ENCODE results near the gene NAV1.
"Not testable (repeated sequence)": the region's sequence is repeated elsewhere in the genome, so short reads cannot be mapped to it uniquely, and the experiment has no call there.

Gene NAV1, protein sequence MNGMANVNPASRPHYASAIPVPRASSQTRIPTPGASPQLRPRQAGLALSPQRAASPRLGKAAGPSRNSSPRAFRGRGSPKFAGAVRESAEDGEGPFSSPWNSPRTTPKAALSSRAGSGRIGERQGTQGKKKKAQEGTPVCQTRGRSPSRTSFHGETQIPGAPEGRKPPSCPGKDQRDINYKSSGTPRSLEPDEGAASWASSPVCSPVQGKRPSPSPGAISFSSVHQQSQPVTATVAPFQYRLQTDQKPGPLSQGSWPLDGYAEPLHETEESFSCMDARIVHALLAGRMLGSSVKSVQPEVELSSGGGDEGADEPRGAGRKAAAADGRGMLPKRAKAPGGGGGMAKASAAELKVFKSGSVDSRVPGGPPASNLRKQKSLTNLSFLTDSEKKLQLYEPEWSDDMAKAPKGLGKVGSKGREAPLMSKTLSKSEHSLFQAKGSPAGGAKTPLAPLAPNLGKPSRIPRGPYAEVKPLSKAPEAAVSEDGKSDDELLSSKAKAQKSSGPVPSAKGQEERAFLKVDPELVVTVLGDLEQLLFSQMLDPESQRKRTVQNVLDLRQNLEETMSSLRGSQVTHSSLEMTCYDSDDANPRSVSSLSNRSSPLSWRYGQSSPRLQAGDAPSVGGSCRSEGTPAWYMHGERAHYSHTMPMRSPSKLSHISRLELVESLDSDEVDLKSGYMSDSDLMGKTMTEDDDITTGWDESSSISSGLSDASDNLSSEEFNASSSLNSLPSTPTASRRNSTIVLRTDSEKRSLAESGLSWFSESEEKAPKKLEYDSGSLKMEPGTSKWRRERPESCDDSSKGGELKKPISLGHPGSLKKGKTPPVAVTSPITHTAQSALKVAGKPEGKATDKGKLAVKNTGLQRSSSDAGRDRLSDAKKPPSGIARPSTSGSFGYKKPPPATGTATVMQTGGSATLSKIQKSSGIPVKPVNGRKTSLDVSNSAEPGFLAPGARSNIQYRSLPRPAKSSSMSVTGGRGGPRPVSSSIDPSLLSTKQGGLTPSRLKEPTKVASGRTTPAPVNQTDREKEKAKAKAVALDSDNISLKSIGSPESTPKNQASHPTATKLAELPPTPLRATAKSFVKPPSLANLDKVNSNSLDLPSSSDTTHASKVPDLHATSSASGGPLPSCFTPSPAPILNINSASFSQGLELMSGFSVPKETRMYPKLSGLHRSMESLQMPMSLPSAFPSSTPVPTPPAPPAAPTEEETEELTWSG (N-terminal part only)

GRCh38 chr1:201538612-201539551 lies at the start of gene NAV1:
TSS of gene NAV1 (plus strand) at chr1:201539127. CDS start at chr1:201622885, 83,758 bp downstream.
- DNase-seq, result peak; percentile 67

DNA sequence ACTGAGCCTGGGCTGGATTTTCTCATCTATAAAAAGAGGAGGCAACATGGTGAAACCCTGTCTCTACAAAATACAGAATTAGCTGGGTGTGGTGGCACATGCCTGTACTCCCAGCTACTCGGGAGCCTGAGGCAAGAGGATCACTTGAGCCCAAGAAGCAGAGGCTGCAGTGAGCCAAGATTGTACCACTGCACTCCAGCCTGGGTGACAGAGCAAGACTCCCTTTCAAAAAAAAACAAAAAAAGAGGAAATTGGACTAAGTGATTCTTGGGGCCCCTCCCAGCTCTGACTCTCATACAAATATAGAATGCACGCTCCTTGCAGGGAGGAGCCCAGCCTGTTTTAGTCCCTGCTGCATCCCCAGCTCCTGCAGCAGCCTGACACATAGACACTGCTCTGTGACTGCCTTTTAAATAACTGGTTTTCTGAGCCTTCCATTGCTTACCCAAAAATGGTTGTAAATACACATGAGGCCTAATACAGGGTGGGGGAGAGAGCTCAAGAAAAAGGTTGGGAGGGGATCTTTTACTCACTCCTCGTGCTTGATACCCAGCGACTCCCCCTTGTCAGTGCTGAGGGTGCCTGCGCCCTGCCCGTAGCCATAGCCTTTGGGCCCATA lies 49.2 kb upstream of the NAV1 start:
- peak; percentile 55 for DNase-seq

GRCh38 chr1:201490708-201491131 lies 48.2 kb upstream of the NAV1 start:
- peak; percentile 56 for DNase-seq

DNA sequence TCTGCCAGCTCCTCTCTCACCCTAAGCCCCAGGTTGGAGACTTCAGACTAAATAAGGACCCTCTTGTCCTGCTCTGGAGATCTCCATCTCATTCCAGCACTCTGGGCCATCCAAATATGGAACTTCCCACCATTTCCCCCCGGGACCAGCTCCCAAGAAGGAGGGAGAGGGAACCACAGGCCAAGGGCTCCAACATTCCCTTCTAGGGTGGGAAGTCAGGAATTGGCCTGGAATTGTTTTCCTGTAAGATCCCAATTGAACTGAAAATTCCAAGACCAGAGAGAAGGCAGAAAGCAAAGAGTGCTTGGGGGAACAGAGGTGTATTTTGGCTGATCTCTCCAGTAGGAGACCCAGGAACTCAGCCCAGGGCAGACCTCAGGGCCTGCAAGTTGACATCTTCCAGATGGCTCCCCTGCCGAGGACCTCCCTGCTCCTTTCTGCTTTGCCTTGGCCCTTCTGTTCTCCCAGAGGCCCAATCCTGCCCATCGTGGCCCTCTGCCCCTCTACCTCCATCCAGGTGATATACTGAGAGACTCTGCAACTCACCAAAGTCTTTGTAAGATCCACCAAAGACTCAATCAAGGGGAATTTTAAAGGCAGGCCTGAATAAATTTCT lies 46.9 kb upstream of the NAV1 start:
- DNase-seq, result no peak

DNA sequence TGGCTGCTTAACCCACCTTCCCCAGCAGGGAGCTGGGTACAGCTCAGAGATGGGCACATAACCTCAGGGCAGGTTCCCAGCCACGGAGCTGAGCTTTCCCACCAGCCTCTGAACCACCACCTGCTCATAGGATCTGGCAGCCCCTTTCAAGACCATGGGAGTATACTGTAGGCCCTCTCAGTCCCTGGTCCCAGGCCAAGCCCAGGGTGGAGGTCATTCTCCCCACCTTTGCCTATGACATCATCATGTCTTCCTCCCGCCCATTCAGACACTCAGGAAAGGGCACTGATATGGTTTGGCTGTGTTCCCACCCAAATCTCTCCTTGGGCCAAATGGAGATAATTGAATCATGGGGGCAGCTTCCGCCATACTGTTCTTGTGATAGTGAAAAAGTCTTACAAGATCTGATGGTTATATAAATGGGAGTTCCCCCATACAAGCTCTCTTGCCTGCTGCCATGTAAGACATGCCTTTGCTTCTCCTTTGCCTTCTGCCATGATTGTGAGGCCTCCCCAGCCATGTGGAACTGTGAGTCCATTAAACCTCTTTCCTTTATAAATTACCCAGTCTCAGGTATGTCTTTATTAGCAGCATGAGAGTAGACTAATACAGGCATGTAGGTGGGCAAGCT lies 45.8 kb upstream of the NAV1 start:
- DNase-seq, result not testable (repeated sequence)

GRCh38 chr1:201493757-201494617 lies 44.9 kb upstream of the NAV1 start:
- DNase-seq, result no peak

- no peak for DNase-seq
Observed at GRCh38 chr1:201495551-201496295, 43.2 kb upstream of the NAV1 start.

DNA sequence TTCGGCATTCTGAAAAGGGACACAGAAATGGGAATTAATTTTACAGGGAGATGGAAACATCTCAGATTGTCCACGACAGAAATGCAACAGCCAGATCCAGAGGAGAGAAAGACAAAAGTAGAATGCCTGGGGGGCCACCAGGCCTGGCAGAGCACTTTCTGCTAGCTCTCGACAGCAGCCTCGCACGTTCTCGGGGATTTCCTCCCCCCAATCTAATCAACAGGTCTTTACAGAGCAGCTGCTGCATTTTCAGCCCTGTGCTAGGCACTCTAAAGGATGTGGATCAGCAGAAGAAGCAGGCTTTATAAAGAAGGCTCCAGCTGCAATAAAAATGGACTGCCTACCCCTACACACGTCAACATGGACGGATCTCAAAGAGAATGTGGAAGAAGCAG lies 42.6 kb upstream of the NAV1 start:
- no peak for DNase-seq

DNA sequence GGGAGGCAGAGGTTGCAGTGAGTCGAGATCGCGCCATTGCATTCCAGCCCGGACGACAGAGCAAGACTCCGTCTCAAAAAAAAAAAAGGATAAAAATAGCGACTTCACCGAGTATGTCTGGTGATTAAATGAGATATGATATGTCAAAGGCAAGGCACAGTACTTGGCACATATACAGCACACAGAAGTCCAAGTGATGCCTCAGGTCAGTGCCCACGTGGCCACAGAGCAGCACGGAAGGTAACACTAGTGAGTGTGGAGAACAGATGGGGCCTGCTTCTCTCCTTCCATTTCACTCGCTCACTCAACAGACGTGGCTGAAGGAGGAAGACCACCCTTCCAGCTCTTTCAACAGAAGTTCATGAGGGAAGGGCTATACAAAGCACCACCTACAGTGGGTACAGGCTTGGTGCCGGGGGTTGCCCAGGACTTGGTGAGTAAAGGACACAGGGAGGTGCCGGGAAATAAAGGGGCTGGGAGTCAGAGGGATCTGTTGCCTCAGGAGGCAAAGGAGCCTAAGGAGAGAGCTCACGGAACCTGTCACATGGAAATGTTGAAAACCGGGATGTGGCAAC lies 40.9 kb upstream of the NAV1 start:
- no peak for DNase-seq

DNA sequence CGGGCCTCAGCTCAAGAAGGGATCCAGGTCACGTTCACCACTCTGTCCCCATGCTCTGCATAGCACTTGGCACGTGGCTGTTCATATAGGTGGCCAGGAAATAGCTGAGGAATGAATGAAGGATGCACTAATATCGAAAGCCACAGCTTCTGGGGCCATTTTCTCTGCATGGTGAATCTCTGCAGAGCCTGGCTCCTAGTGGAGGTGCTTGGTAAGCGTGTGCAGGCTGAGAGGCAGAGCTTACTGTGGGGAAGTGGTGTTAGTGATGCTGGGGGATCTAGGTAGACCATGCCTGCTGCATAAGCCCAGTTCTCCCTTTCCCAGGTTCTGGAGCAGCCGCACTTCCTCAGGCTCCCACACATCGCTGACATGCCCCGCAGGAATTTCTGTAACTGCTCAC lies 40.3 kb upstream of the NAV1 start:
- DNase-seq, result no peak

GRCh38 chr1:201499191-201499590 lies 39.7 kb upstream of the NAV1 start:
- no peak for DNase-seq

DNA sequence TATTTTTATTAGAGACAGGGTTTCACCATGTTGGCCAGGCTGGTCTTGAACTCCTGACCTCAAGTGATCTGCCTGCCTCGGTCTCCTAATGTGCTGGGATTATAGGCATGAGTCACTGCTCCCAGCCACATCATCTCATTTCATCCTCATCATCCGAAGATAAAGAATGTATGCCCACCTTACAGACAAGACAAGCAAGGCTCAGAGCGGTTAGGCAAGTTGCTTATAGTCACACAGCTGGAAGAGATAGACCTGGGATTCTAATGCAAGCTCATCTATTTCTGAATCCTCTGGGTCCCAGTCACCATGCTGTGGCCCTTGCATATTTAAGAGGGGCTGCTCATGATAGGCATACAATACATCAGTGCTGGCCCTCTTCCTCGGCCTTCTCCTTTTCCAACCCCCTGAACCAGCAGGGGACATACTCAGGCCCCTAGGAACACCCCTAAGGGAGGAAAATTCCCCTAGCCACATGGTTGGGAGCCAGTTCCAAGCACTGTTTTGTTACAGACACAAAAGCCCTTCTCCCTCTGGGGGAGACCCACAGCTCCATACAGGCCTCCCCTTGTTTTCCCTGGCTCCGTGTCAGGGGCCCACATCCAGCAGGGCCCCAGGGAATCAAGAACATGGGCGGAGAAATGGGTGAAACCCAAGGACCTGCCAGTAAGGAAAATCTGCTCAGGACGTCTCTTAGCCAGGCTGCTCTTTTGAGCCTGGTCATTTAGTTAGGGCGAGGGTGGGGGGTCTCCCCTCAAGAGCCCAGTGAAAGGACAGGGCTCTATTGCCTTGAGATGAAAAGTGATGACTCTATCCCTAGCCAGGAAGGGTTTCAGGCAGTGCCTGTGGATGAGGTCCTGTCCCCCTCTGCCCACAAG lies 38.9 kb upstream of the NAV1 start:
- no peak for DNase-seq

DNA sequence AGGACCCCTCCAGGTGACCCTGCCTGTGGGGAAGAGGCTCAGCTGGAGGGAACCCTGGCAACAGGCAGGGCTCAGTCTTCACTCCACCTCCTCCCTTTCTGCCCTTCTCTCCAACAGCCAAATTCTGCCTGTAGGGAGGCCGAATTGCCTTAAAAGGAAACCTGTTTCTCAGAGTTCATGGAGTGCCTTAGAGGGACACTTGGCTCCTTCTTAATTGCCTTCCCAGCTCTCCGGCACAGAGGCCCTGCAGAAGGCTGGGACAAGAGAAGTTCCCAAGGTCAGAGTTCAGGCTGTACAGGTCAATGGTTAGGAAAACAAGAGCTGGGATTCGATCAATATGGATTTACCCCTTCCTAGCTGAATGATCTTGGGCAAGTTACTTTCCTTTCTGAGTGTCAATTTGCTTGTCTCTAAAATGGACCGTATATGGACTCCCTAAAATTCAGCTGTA lies 38.2 kb upstream of the NAV1 start:
- no peak for DNase-seq

GRCh38 chr1:201501144-201501543 lies 37.8 kb upstream of the NAV1 start:
- DNase-seq, result no peak

GRCh38 chr1:201501812-201502510 lies 37.0 kb upstream of the NAV1 start:
- no peak for DNase-seq

DNA sequence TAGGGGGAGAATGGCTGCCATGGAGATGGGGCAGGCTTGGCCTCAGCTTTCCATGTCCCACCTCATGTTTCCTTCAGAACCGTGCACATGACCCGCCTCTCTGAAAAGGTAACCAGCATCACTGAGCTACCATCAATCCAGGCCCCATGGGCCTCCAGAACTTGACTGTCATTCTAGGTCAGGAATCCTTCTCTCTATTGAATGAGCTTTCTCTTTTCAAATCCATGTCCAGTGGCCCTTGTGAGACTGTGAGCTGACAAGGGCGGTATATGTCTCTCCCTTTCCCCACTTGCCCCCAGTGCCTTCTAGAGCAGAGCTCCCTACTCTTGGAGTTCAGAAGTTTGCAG lies 36.4 kb upstream of the NAV1 start:
- DNase-seq, result no peak
